GM19043 (cell line): Measurements from ENCODE around the gene ABCA1.
"Not testable (repeated sequence)": the region's sequence is repeated elsewhere in the genome, so short reads cannot be mapped to it uniquely, and the experiment has no call there.

Source experiments
- ATAC-seq: cut with Tn5 transposase; IDR thresholded peaks from one replicate; pipeline ENCODE4 v1.9.1; 2021; ENCODE audit warnings: low read depth; ENCODE audit not compliant: unreplicated experiment

ABCA1 gene

DNA sequence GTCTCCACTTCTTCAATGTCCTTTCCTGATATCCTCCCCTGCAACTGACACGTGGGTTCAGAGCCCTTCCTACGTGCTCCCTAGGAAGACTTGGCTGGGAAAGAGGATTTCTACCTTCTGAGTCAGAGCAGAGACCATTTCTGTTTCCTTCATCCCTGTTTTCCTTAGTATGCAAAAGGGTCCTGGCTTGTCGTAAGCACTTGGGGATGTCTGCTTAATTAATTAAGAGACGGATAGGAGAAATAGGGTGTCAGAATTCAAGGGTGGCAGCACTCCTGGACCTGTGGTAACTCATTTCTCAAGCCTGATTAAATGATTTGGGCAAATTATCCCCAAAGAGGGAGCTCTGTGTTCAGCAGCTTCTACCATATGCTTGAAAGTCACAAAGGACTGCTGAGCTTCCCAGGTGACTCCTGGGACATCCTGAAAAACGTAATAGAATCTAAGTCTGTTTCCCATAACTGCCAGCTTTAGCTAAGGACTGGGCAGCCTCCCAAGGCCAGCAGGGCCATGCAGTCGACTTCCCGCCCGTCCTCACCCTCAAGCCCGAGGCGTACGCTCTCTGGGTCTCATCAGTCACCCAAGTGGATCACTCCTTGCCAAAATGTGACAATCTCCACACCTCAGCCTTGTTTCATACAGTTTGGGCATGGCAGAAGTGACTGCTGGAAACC lies 20.5 kb downstream of the ABCA1 start:
- ATAC-seq, result no peak

DNA sequence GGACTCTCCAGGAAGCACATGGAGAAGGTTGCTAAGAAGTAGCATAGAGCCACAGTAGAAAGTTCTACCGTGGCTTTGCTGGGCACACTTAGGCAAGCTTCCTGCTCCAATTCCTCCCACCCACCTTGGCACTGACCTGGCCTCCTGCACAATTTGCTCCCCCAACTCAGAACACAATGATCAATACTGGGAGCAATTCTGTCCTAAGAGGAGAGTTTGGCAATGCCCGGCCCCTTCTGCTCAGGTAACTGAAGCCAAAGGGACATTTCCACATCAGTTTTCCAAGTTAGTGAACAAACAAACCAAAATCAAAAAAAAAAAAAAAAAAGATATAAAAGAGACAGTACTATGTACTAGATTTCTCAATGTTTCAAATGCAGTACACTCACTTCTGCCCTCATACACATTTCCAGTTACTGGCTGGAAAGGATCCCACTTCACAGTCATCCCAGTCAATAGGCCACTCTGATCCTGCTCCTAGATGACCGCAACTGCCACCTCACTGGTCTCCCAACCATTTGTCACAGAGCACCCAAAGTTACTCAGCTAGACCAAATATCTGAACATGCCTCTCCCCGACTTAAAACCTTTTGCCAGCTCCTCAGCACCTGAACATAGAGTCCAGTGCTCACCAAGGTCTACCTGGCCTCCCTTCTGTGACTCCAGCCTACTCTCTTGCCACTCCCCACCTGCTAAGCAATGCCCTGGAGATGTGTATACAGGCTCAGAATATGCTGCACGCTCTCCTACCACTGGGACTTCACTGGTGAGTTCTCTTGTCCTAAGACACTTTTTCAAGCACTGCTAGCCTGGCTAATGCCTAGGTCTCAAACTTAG lies 21.3 kb downstream of the ABCA1 start:
- ATAC-seq, result no peak

DNA sequence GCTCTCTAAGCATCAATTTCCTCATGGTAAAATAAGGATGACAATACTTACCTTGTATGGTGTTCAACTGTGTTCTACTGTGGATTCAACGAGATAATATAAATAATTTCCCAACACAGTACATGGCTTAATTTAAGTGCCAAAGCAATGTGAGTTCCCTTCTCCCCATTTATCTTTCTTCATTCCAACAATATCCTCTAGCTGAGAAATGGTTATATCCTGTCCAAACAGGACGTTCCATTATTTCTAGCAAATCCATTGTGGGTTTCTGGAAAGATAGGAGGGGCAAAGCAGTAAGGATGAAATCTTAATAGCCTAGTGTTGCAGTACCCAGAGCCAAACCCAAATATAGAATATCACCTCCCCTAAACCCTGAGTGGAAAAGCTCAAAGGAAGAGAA lies 22.0 kb downstream of the ABCA1 start:
- no peak for ATAC-seq

DNA sequence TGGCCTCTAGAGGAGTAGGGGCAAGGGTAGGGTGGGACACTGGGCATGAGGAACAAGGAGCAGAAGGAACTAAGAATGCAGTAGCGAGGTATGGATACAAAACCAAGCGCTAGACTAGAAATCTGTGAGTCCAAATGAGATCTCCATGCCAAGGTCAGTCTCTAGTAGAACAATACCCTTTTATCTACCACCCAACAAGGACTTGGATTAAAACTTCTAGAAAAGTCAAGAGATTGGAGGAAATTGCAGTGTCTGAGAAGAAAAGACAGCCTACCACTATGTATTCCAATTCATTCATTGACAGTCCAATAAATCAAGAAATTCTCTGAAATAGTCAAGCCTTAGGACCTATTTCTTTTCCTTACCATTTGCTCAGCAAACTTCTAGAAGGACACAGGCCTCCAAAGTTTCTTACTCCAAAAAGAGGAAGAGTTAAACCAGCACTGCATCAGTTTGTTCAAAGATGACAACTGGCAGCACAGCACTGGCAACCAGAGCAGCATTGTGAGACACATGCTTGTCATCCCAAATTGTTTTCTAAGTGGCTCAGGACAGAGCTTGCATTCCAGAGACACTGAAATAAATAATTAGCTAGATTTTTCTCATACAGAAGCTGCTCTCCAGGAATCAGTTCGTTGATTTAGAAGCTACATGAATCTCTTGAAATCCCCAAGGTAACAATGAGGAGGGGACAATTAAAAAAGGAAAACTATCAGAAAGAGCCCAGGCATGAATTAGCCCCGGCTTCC lies 22.6 kb downstream of the ABCA1 start:
- no peak for ATAC-seq

- ATAC-seq, result no peak
These were observed 24.3 kb downstream of the ABCA1 start for GRCh38 chr9:104903609-104904008.

DNA sequence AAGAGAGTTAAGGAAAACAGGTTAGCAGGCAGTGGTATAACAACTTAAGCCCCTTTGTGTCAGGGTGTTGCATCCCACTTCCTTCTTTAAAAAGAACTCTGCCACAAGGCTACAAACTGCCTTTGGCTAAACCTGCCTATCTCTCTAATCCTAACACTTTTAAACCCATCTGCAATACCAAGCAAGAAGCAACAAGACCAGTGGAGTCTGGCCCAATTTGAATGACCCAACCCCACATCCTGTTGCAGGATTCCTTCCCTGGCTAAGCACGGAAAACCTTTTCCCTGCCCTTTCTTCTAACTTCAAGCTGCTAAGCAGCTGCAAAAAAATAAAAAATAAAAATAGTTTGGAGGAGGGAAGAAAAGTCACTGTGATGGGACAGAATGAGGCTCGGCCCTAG lies 27.1 kb downstream of the ABCA1 start:
- no peak for ATAC-seq

DNA sequence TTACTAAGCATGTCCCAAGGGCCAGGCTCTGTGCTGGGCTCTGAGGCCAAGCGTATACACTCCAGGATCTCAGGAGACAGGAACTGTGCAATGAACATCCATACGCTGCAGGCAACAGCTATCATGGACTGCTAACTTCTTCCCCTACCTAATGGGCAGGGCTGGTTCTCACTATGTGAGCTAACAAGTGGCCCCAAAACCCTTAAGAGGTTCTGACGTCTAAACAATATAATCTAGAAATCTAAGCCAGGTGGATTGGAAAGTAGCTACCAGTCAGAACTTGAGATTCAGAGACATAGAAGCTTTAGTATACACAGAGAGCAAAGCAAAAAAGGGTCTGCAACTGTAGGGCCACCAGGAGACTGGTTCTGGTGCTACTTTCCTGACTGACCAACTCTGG lies 27.6 kb downstream of the ABCA1 start:
- no peak for ATAC-seq

DNA sequence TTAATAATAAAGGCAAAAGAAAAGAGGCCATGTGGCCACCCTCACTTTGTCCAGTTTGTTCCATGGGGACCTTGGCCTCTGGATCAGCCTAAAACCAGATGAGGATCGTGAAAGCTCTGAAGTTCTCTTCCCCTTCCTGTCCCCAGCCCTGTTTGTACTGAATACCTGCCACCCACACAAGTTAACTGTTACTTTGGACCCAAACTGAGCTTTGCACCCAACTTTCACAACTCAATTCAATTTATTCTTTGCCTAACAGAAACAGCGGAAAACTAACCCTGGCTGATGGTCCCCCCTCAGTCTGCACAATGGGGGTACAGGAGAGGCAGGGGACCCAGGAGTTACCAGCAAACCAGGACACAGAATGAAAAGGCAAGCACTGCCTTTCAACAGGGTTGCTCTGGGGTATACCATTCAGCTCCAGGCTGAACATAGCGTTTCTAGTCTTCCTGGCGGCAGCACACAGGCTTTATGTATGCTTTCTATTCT lies 28.2 kb downstream of the ABCA1 start:
- ATAC-seq, result no peak

- not testable (repeated sequence) for ATAC-seq
These were observed 29.6 kb downstream of the ABCA1 start for GRCh38 chr9:104898376-104898775.

DNA sequence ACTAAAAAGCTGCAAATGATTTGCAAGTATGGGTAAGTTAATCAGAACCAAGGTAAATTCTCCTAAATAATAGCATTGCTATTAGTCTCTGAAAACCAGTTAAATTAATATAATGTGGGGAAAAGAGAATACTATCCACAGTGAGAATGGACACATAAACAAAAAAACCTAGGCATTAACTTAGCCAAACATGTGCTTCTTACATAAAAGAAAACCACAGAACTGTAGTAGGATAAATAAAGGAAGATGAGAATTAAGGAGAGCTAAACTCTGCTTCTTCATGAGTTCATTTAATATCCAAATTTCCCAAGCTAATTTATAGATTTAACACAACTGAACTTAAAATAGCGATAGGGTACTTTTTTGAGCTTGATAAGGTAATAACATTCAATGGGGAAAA lies 31.8 kb downstream of the ABCA1 start:
- ATAC-seq, result no peak

DNA sequence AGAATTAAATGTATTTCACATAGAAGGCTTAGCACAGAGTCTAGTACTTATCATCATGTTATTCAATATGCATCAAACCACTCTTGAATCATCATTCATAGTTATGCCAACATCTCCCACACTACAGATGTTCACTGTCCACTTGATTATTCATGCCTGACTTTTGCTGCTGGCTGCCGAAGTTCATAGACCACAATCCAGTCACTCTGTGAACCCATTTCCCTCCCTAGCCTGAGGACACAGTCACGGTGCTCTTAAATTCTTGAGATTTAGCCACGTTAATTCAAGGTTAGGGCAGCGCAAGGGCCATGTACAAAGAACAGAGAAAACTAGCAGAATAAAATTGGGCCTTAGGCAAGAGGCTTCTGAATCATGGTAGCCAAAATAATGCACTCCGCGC lies 32.4 kb downstream of the ABCA1 start:
- no peak for ATAC-seq

DNA sequence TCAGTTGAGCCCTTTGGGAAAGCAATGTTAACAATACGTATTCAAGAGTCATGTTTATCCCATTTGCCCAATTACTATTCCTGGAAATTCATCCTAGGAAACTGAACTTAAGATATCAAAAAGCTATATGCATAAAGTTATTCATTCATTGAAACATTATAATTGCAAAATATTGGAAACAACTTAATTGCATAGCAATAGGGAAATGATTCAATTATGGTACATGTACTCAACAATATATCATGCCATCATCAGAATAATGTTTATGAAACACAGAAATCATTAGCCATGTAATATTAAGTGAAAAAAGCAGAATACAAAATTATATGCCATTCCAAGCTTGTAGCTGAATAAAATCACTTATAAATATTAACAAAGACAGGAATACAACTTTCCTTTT lies 35.3 kb downstream of the ABCA1 start:
- no peak for ATAC-seq

- no peak for ATAC-seq
These were observed 37.6 kb downstream of the ABCA1 start for GRCh38 chr9:104890433-104890770.

- no peak for ATAC-seq
These were observed 41.9 kb downstream of the ABCA1 start for GRCh38 chr9:104885818-104886709.

DNA sequence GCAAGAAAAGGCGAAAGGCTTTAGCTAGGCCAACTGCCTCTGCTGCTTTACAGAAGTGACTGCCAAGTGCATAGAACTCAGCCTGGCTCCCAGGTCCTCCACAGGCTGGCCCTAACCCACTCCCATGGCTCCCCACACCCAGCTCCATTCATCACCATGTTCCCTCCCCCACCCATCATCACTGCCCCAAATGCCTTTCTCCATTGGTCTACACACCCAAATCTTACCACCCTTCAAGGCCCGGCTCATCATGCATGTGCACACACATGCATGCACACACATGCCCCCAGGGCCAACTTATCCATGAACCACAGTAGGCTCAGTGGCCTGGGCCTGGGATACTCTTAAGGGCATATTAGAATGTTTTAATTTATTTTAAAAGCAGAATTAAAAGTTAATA lies 44.8 kb downstream of the ABCA1 start:
- no peak for ATAC-seq

DNA sequence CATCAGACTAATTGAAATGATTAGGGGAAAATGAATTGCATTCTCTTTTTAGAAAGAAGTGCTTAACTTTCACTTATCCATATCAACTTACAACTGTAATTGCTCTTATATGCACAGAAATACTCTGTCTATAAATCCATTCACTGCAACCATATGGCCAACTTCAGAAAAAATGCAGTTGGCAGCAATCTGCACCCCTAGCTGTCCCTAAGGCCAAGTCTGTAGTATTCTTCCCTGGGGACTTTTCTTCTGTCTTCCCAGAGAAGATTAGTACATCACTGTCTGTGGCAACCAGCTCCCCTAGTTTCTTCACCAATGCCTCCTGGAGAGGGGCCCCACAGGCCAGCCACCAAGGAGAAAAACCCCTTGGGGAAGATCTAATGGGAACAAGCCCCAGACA lies 45.4 kb downstream of the ABCA1 start:
- ATAC-seq, result no peak

DNA sequence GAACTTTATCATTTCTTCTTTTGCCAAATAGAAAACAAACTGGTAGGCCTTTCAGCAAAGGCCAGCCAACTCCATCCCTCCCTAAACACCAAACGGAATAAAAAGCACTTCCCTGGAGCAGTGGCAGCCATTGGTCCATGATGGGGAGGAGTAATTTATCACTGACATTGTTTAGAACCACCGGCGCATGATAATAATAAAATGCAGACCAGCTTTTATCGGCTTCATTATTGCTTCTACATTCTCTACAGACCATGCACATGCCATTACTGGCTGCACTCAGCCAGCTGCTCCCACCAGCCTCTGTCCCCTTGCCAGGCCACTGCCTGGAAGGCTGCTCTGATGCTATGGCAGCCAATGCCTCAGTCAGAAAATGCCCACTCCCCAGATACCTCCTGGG lies 45.9 kb downstream of the ABCA1 start:
- no peak for ATAC-seq

DNA sequence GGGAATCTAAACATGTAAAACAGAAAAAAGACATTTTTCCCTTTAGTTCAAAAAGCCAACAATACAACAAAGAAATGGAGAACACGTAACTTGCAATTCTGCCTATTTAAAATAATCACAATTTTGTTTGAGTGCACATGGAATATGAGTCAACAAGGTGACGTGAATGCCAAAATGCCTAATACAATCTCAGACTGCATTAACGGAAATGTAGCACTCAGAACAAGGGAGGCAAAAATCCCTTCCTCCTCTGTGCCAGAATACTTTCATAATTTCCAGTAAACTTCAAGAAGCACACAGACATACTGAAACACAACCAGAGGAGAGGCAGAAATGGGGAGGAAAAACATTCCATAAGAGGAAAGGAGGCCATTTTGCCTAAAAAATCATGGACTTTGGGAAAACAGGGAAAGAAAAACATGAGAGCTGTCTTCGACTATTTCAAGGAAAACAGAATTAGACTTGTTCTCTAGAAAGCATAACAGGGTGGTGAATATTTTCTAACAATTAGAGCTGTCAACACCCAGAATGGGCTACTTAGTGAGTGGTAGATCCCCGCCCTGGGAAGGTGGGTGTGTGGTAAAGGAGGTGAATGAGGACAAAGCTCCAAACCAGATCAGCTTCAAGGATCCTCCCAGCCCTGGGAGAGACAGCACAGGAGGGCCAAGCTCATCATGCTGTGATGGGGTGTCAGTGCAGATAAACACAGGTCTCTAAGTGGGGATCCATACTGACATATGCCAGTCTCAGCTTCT lies 48.2 kb downstream of the ABCA1 start:
- no peak for ATAC-seq

DNA sequence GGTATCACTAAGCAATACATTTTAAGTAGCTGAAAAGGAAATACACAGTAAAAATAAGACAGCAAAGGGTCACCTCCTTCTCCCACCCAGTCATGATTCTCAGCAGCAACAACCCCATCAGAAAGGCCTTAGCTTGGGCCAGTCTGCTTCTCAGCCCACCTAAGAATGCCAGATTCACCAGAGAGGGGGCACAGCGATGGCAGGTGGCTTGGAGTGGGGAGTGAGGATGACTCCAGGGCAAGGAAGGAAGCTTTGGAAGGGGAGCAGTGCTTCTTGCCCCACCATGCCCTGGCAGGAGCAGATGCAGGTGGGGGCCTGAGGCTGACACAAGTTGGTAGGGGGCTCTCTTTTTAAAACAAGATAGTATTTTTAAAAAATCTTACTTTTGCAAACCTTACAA lies 51.4 kb downstream of the ABCA1 start:
- no peak for ATAC-seq

DNA sequence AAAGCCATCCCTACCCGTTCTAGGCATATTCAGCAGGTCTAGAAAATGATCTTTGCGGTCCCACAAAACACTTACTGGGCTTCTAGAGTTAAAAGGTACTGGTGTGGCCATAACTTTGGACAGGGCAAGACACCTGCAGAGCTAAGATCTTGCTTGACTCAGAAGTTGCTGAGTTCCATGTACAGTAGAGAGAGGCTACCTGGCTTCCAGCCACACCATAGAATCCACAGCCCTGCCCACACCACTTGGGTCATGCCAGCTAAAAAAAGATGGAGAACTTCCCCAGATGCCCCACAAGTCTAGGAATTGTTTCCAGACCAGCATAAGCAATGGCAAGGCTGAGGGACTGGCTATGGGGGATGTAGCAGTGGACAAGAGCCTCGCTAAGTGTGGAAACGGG lies 52.1 kb downstream of the ABCA1 start:
- ATAC-seq, result no peak
